Effector memory CD8-positive, alpha-beta T cell (primary cell): ENCODE measurements around the gene AASDH.

ENCODE experiments used
- ATAC-seq: fragments of 150-1000 bp; cut with Tn5 transposase; replicated peaks from 2 replicates; pipeline ENCODE4 v1.10.0; 2021; ENCODE audit warnings: mild to moderate bottlenecking, moderate library complexity
- DNase-seq, 3 experiments: peaks; one replicate each; pipeline ENCODE4 v3.0.0; 2021
- H3K27ac Mint-ChIP-seq, 2 donors: one replicate each; pipeline ENCODE4 v1.8.0; 2022; ENCODE audit warnings: mild to moderate bottlenecking in 2 of 2, mixed read lengths in 2 of 2, moderate library complexity in 2 of 2
- H3K27me3 Mint-ChIP-seq, 2 donors: one replicate each; pipeline ENCODE4 v1.8.0; 2022; ENCODE audit warnings: mixed read lengths in 2 of 2
- H3K36me3 Mint-ChIP-seq: one replicate; pipeline ENCODE4 v1.8.0; 2022; ENCODE audit warnings: mild to moderate bottlenecking, moderate library complexity, mixed read lengths; ENCODE audit not compliant: insufficient read depth
- H3K4me1 Mint-ChIP-seq, 2 donors: one replicate each; pipeline ENCODE4 v1.8.0; 2022; ENCODE audit warnings: low read depth in 2 of 2, mixed read lengths in 2 of 2
- H3K4me3 Mint-ChIP-seq, 2 donors: one replicate each; pipeline ENCODE4 v1.8.0; 2022; ENCODE audit warnings: mild to moderate bottlenecking in 2 of 2, mixed read lengths in 2 of 2, moderate library complexity in 2 of 2
- H3K9me3 Mint-ChIP-seq, 2 donors: one replicate each; pipeline ENCODE4 v1.8.0; 2022; ENCODE audit warnings: mixed read lengths in 2 of 2

Gene AASDH

GRCh38 chr4:56303921-56304320 lies 83.4 kb downstream of the AASDH start:
- peaks cover 9 to 12% of the 10 kb centered on the region in 2 donors for H3K27me3 Mint-ChIP-seq
- no peak overlapping the region for H3K4me3 Mint-ChIP-seq
- H3K9me3 Mint-ChIP-seq = no peaks in the 10 kb centered on the region
- H3K4me1 Mint-ChIP-seq = peaks cover 5 to 7% of the 10 kb centered on the region in 2 donors
- DNase-seq (no peak), ATAC-seq (no peak)
- H3K36me3 Mint-ChIP-seq = no peaks in the 10 kb centered on the region
- H3K27ac Mint-ChIP-seq = no peak overlapping the region

GRCh38 chr4:56302760-56303159 lies 84.5 kb downstream of the AASDH start:
- DNase-seq (no peak), ATAC-seq (no peak)
- Mint-ChIP-seq H3K36me3 (no peaks in the 10 kb centered on the region), H3K4me1 (peaks cover 5 to 7% of the 10 kb centered on the region in 2 donors), H3K4me3 (no peak overlapping the region), H3K27me3 (peaks cover 5 to 6% of the 10 kb centered on the region in 2 donors), H3K9me3 (no peaks in the 10 kb centered on the region), H3K27ac (no peak overlapping the region)

GRCh38 chr4:56301997-56302496 lies 85.2 kb downstream of the AASDH start:
- Mint-ChIP-seq H3K36me3 (peaks cover 2% of the 10 kb centered on the region), H3K9me3 (no peaks in the 10 kb centered on the region), H3K4me1 (peaks cover 5 to 7% of the 10 kb centered on the region in 2 donors), H3K27me3 (peaks cover 0 to 6% of the 10 kb centered on the region in 2 donors), H3K4me3 (no peak overlapping the region), H3K27ac (no peak overlapping the region)
- ATAC-seq = no peak
- DNase-seq = no peak

GRCh38 chr4:56301181-56301996 lies 85.9 kb downstream of the AASDH start:
- H3K9me3 Mint-ChIP-seq = no peaks in the 10 kb centered on the region
- ATAC-seq (peak; percentile 85), DNase-seq (peak; percentile 21 to 44 (median 35))
- peaks cover 5 to 7% of the 10 kb centered on the region in 2 donors for H3K4me1 Mint-ChIP-seq
- H3K4me3 Mint-ChIP-seq = no peak overlapping the region
- H3K27me3 Mint-ChIP-seq = peaks cover 0 to 6% of the 10 kb centered on the region in 2 donors
- H3K27ac Mint-ChIP-seq = no peak overlapping the region
- H3K36me3 Mint-ChIP-seq = peaks cover 2% of the 10 kb centered on the region

- no peak overlapping the region for H3K4me3 Mint-ChIP-seq
- H3K9me3 Mint-ChIP-seq = no peaks in the 10 kb centered on the region
- H3K36me3 Mint-ChIP-seq = peaks cover 5% of the 10 kb centered on the region
- H3K27ac Mint-ChIP-seq = no peak overlapping the region
- no peaks in the 10 kb centered on the region for H3K27me3 Mint-ChIP-seq
- peaks cover 7 to 10% of the 10 kb centered on the region in 2 donors for H3K4me1 Mint-ChIP-seq
- DNase-seq (no peak), ATAC-seq (no peak)
These were observed 89.1 kb downstream of the AASDH start for GRCh38 chr4:56298236-56298635.

GRCh38 chr4:56297776-56298175 lies 89.5 kb downstream of the AASDH start:
- no peak overlapping the region for H3K4me3 Mint-ChIP-seq
- no peak overlapping the region for H3K27ac Mint-ChIP-seq
- no peaks in the 10 kb centered on the region for H3K27me3 Mint-ChIP-seq
- ATAC-seq = no peak
- H3K36me3 Mint-ChIP-seq = peaks cover 5% of the 10 kb centered on the region
- H3K9me3 Mint-ChIP-seq = no peaks in the 10 kb centered on the region
- no peak for DNase-seq
- H3K4me1 Mint-ChIP-seq = peaks cover 7 to 10% of the 10 kb centered on the region in 2 donors

- H3K9me3 Mint-ChIP-seq = no peaks in the 10 kb centered on the region
These were observed 90.8 kb downstream of the AASDH start for GRCh38 chr4:56296526-56296925.

GRCh38 chr4:56293121-56293520 lies 94.2 kb downstream of the AASDH start:
- H3K4me3 Mint-ChIP-seq = no peak overlapping the region
- peaks cover 8 to 24% of the 10 kb centered on the region in 2 donors for H3K27me3 Mint-ChIP-seq
- H3K9me3 Mint-ChIP-seq = no peaks in the 10 kb centered on the region
- DNase-seq (no peak), ATAC-seq (no peak)
- no peak overlapping the region for H3K27ac Mint-ChIP-seq
- H3K4me1 Mint-ChIP-seq = peaks cover 8 to 9% of the 10 kb centered on the region in 2 donors
- H3K36me3 Mint-ChIP-seq = peaks cover 5% of the 10 kb centered on the region

More at GRCh38 chr4:56296526-56296925, 90.8 kb downstream of the AASDH start:
- Mint-ChIP-seq H3K4me3 (no peak overlapping the region), H3K36me3 (peaks cover 5% of the 10 kb centered on the region), H3K27me3 (peaks cover 0 to 5% of the 10 kb centered on the region in 2 donors), H3K4me1 (peaks cover 7 to 9% of the 10 kb centered on the region in 2 donors), H3K27ac (peak overlapping the region in 1 of 2 donors; percentile 13)
- no peak for DNase-seq
- no peak for ATAC-seq

- Mint-ChIP-seq H3K9me3 (no peaks in the 10 kb centered on the region), H3K27ac (peak overlapping the region in 1 of 2 donors; percentile 52), H3K4me1 (peaks cover 4 to 8% of the 10 kb centered on the region in 2 donors), H3K36me3 (peaks cover 2% of the 10 kb centered on the region), H3K4me3 (peak overlapping the region; percentile 5 to 37), H3K27me3 (peaks cover 8 to 30% of the 10 kb centered on the region in 2 donors)
- ATAC-seq (no peak), DNase-seq (no peak)
These were observed 97.4 kb downstream of the AASDH start for GRCh38 chr4:56289934-56290333.

- Mint-ChIP-seq H3K4me1 (peaks cover 4 to 8% of the 10 kb centered on the region in 2 donors), H3K27ac (no peak overlapping the region), H3K36me3 (no peaks in the 10 kb centered on the region), H3K27me3 (peaks cover 8 to 30% of the 10 kb centered on the region in 2 donors), H3K9me3 (no peaks in the 10 kb centered on the region), H3K4me3 (no peak overlapping the region)
- DNase-seq (no peak), ATAC-seq (no peak)
These were observed 98.6 kb downstream of the AASDH start for GRCh38 chr4:56288663-56289062.
